Measurements from ENCODE around the gene AMBP. TPM values are rescaled to one million over a fixed set of nuclear protein-coding genes. Genes with fewer than 3 reads are reported as not detected.

AMBP gene
- total RNA-seq, 5 donors from 2014 or later (not counting 1 experiment from before 2014, with no cell fraction given): 2.2 to 3.3 (median 3.0) TPM; not detected in 2

DNA sequence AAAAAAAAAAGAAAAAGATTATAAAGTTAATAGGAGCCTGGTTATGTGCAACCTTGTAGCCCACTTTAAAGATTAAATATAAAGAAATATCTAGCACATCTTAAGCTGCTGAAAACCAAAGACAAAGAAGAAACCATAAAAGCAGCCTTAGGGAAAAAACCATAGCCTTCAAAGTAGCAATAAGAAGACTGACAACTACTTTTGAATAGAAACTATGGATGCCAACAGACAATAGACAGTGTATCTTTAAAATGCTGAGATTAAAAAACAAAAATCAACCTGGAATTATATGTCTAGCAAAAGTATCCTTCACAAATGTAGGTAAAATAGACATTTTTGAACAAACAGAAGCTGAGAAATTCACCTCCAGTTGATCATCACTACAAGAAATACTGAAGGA lies 24.4 kb upstream of the AMBP start:
- H3K36me3 ChIP-seq (ENCODE audit: control insufficient read depth in 2 of 2, extremely low read depth in 1 of 2, insufficient read depth in 1 of 2, low read length in 1 of 2): no peaks in the 10 kb centered on the region
- peaks cover 0 to 22% of the 10 kb centered on the region in 2 experiments for H3K27me3 ChIP-seq (replicated peaks in 1 of 2; ENCODE audit: control insufficient read depth in 2 of 2, extremely low read depth in 1 of 2, insufficient read depth in 2 of 2, low read length in 1 of 2)
- Mint-ChIP-seq H3K4me1 (peaks cover 0 to 5% (median 3%) of the 10 kb centered on the region in 3 donors), H3K27ac (no peak overlapping the region), H3K4me3 (no peak overlapping the region), H3K27me3 (peaks cover 15 to 23% of the 10 kb centered on the region in 2 donors), H3K36me3 (peaks cover 3% of the 10 kb centered on the region), H3K9me3 (peaks cover 0 to 8% (median 3%) of the 10 kb centered on the region in 3 donors)
- ATAC-seq (replicated peaks in 1 of 4): no peak
- H3K27ac ChIP-seq (ENCODE audit: low read length): no peak overlapping the region
- DNase-seq: no peak
- H3K4me3 ChIP-seq (ENCODE audit: control insufficient read depth in 1 of 2, extremely low read depth in 1 of 2, low read length in 1 of 2): no peak overlapping the region
- peaks cover 0 to 4% of the 10 kb centered on the region in 2 experiments for H3K4me1 ChIP-seq (ENCODE audit: control insufficient read depth in 1 of 2, extremely low read depth in 1 of 2, insufficient read depth in 2 of 2, low read length in 2 of 2)
- CTCF ChIA-PET: interaction anchor here in 1 of 2 donors (0.7 kb wide), 1 partner anchor 20 kb away, joined by 4 read pairs; no protein-coding TSS in a partner anchor
- POLR2A ChIA-PET: no interaction called here
- no peaks in the 10 kb centered on the region for H3K9me3 ChIP-seq

DNA sequence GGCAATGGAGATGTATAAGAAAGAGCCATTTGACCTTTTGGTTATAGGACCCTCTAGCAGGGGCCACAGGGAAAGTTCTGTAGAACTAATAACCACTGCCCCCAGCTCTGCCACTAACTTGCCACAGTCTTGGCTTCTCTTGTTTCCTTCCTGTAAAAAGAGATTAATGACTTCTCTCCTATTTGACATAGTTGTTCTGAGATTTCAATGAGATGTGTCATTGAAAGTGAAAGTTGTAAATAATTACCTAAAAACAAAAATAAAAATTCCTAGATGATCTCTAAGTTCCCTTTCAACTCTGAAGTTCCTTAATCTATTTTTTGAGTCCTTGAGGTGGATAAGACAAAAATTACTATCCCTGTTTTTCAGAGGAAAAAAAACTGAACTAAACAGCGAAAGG lies 22.4 kb upstream of the AMBP start:
- CTCF ChIA-PET: no interaction called here
- POLR2A ChIA-PET: no interaction called here
- Histone ChIP-seq H3K27ac (ENCODE audit: low read length) (no peak overlapping the region), H3K9me3 (no peaks in the 10 kb centered on the region), H3K27me3 (replicated peaks in 1 of 2; ENCODE audit: control insufficient read depth in 2 of 2, extremely low read depth in 1 of 2, insufficient read depth in 2 of 2, low read length in 1 of 2) (peaks cover 4 to 41% of the 10 kb centered on the region in 2 experiments), H3K4me1 (ENCODE audit: control insufficient read depth in 1 of 2, extremely low read depth in 1 of 2, insufficient read depth in 2 of 2, low read length in 2 of 2) (peaks cover 0 to 5% of the 10 kb centered on the region in 2 experiments), H3K4me3 (ENCODE audit: control insufficient read depth in 1 of 2, extremely low read depth in 1 of 2, low read length in 1 of 2) (no peak overlapping the region), H3K36me3 (ENCODE audit: control insufficient read depth in 2 of 2, extremely low read depth in 1 of 2, insufficient read depth in 1 of 2, low read length in 1 of 2) (no peaks in the 10 kb centered on the region)
- H3K27me3 Mint-ChIP-seq: peaks cover 29 to 42% of the 10 kb centered on the region in 2 donors
- no peak for DNase-seq
- ATAC-seq (replicated peaks in 1 of 4): no peak
- peaks cover 3% of the 10 kb centered on the region for H3K36me3 Mint-ChIP-seq
- 67% methylated on average over 1 of the region's 1 CpG for WGBS (ENCODE audit: insufficient coverage)
- no peak overlapping the region for H3K4me3 Mint-ChIP-seq
- H3K4me1 Mint-ChIP-seq: peaks cover 11 to 16% (median 12%) of the 10 kb centered on the region in 3 donors
- peaks cover 0 to 8% (median 3%) of the 10 kb centered on the region in 3 donors for H3K9me3 Mint-ChIP-seq
- no peak overlapping the region for H3K27ac Mint-ChIP-seq

DNA sequence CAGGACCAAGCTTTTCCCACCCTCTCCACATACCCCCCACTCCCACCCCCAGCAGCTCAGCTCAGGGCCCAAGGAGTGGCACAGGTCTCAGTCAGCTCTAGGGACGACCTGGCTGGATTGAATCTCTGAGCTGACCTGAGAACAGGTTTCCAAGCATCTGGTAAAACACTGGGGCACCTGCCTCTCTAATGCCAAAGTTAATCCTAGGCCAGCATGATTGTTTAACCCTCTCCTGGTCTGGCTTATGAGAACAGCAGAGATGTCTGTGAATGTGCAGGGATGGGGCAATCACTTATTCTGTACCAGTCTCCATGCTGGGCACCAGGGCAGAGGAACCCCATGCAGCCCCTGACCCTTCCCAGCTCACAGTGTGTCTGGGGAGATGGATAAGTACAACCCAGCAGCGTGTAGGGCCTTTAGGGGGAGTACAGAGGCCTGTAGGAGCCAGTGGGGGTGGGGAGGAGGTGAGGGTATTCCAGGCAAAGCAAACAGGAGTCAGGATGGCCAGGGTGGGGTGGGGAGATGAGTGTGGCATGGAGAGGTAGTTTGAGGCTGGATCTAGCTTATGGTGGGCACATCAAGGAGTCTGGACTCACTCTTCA lies 21.7 kb upstream of the AMBP start:
- DNase-seq: no peak
- peaks cover 37 to 50% of the 10 kb centered on the region in 2 donors for H3K27me3 Mint-ChIP-seq
- H3K9me3 Mint-ChIP-seq: peaks cover 0 to 8% (median 3%) of the 10 kb centered on the region in 3 donors
- POLR2A ChIA-PET: no interaction called here
- H3K4me3 Mint-ChIP-seq: peak overlapping the region in 1 of 3 donors; percentile 56
- Histone ChIP-seq H3K9me3 (no peaks in the 10 kb centered on the region), H3K27ac (ENCODE audit: low read length) (no peak overlapping the region), H3K4me1 (ENCODE audit: control insufficient read depth in 1 of 2, extremely low read depth in 1 of 2, insufficient read depth in 2 of 2, low read length in 2 of 2) (peaks cover 0 to 5% of the 10 kb centered on the region in 2 experiments), H3K27me3 (replicated peaks in 1 of 2; ENCODE audit: control insufficient read depth in 2 of 2, extremely low read depth in 1 of 2, insufficient read depth in 2 of 2, low read length in 1 of 2) (peaks cover 4 to 49% of the 10 kb centered on the region in 2 experiments), H3K4me3 (ENCODE audit: control insufficient read depth in 1 of 2, extremely low read depth in 1 of 2, low read length in 1 of 2) (no peak overlapping the region), H3K36me3 (ENCODE audit: control insufficient read depth in 2 of 2, extremely low read depth in 1 of 2, insufficient read depth in 1 of 2, low read length in 1 of 2) (no peaks in the 10 kb centered on the region)
- peaks cover 3% of the 10 kb centered on the region for H3K36me3 Mint-ChIP-seq
- 100% methylated on average over 1 of the region's 2 CpGs for WGBS (ENCODE audit: insufficient coverage)
- peaks cover 11 to 16% (median 12%) of the 10 kb centered on the region in 3 donors for H3K4me1 Mint-ChIP-seq
- no peak for ATAC-seq (replicated peaks in 1 of 4)
- CTCF ChIA-PET: no interaction called here
- H3K27ac Mint-ChIP-seq: no peak overlapping the region

DNA sequence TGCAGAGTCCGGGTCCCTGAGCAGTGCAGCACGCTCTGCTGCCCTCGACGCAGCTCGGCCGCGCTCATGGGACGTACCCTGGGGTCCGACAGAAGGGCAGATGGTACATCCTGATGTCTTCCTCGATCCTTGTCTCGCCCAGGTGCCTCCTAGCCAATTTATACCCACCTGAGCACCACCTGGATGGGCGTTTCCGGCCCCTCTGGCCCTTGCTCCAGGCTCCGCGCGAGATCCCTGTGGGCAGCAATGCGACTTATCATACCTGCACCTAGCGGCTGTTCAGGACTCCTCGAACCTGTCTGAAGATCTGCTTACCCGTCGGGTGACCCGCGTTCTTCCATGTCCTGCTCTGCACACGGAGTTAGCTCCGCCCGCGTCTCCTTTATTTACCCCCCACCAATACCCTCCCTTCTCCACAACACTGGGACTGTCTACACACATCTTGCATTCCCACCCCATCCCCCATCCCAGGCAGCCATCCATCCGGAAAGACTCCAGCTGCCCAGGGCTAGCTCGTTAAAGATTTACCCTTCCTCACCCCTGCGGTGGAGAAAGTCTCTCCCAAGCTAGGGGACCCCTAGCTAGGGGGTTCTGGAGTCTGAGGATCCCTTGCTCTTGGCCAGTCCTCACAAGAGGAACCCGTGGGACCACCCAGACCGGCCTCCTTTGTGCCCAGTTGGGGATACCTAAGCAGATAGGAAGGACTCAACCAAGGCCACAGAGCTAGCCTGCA lies 21.0 kb upstream of the AMBP start, which contains the start of gene KIF12:
Gene KIF12 (minus strand): TSS at position 357 of the 733 bp plus-strand sequence. CDS start 16 bp downstream, at position 341.
- no peak for DNase-seq
- CTCF ChIA-PET: no interaction called here
- Mint-ChIP-seq H3K9me3 (peaks cover 0 to 8% (median 3%) of the 10 kb centered on the region in 3 donors), H3K36me3 (peaks cover 3% of the 10 kb centered on the region), H3K4me1 (peaks cover 11 to 16% (median 12%) of the 10 kb centered on the region in 3 donors), H3K27me3 (peaks cover 40 to 54% of the 10 kb centered on the region in 2 donors), H3K4me3 (peak within 1 kb of the TSS in 2 of 3 donors; percentile 46 to 71), H3K27ac (no peak within 1 kb of the TSS)
- peaks cover 4 to 55% of the 10 kb centered on the region in 2 experiments for H3K27me3 ChIP-seq (replicated peaks in 1 of 2; ENCODE audit: control insufficient read depth in 2 of 2, extremely low read depth in 1 of 2, insufficient read depth in 2 of 2, low read length in 1 of 2)
- H3K9me3 ChIP-seq: no peaks in the 10 kb centered on the region
- no peak for ATAC-seq (replicated peaks in 1 of 4)
- no peaks in the 10 kb centered on the region for H3K36me3 ChIP-seq (ENCODE audit: control insufficient read depth in 2 of 2, extremely low read depth in 1 of 2, insufficient read depth in 1 of 2, low read length in 1 of 2)
- POLR2A ChIA-PET: no interaction called here
- no peak within 1 kb of the TSS for H3K4me3 ChIP-seq (ENCODE audit: control insufficient read depth in 1 of 2, extremely low read depth in 1 of 2, low read length in 1 of 2)
- no peak within 1 kb of the TSS for H3K27ac ChIP-seq (ENCODE audit: low read length)
- WGBS (ENCODE audit: insufficient coverage): 69% methylated on average over 28 of the region's 32 CpGs
- peaks cover 0 to 5% of the 10 kb centered on the region in 2 experiments for H3K4me1 ChIP-seq (ENCODE audit: control insufficient read depth in 1 of 2, extremely low read depth in 1 of 2, insufficient read depth in 2 of 2, low read length in 2 of 2)

DNA sequence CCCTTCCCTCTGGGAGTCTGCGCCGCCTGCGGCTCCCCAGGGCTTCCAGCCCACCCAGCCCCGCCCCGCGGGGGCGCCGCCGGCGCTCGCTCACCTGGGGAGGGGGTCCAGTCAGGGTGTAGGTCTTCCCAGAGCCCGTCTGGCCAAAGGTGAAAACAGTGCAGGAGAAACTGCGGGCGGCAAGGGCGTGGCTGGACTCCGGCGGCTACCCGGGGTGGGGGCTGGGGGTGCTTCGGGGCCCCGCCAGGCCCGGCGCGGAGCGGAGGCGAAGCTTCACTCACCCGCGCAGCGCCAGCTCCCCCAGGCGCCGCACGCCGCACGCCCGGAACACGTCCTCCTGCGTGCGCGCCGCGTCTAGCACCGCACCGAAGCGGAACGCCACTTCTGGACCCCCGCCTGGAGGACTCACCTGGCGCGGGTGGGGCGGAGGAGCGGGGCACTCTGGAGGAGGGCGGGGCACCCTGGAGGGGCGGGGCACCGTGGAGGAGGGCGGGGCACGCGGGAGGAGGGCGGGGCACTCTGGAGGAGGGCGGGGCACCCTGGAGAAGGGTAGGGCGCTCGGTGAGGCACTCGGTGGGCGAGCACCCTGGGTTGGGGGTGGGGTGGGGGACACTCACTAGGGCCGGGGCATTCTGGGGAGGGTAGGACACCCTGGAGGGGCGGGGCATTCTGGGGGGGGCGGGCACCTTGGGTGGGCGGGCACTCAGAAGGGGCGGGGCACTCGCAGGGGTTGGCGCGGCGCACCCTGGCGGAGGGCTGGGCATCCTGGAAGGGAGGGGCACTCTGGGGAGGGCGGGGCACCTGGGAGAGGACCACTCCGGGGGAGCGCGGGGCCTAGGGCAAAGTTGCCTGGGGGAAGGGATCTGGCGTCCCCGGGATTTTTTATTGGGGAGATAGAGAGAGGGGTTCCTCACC lies 20.2 kb upstream of the AMBP start:
- Mint-ChIP-seq H3K27me3 (peaks cover 38 to 60% of the 10 kb centered on the region in 2 donors), H3K9me3 (peaks cover 0 to 8% (median 3%) of the 10 kb centered on the region in 3 donors), H3K36me3 (peaks cover 3% of the 10 kb centered on the region), H3K4me3 (peak overlapping the region in 1 of 3 donors; percentile 71), H3K4me1 (peaks cover 11 to 16% (median 12%) of the 10 kb centered on the region in 3 donors), H3K27ac (no peak overlapping the region)
- Histone ChIP-seq H3K4me3 (ENCODE audit: control insufficient read depth in 1 of 2, extremely low read depth in 1 of 2, low read length in 1 of 2) (no peak overlapping the region), H3K4me1 (ENCODE audit: control insufficient read depth in 1 of 2, extremely low read depth in 1 of 2, insufficient read depth in 2 of 2, low read length in 2 of 2) (peaks cover 0 to 5% of the 10 kb centered on the region in 2 experiments), H3K27me3 (replicated peaks in 1 of 2; ENCODE audit: control insufficient read depth in 2 of 2, extremely low read depth in 1 of 2, insufficient read depth in 2 of 2, low read length in 1 of 2) (peaks cover 4 to 60% of the 10 kb centered on the region in 2 experiments), H3K9me3 (no peaks in the 10 kb centered on the region), H3K36me3 (ENCODE audit: control insufficient read depth in 2 of 2, extremely low read depth in 1 of 2, insufficient read depth in 1 of 2, low read length in 1 of 2) (no peaks in the 10 kb centered on the region), H3K27ac (ENCODE audit: low read length) (no peak overlapping the region)
- POLR2A ChIA-PET: no interaction called here
- CTCF ChIA-PET: no interaction called here
- WGBS (ENCODE audit: insufficient coverage): 8% methylated on average over 61 of the region's 77 CpGs
- ATAC-seq (replicated peaks in 1 of 4): peak; percentile 42 to 75 (median 56)
- DNase-seq: peak in 12 of 35 experiments; percentile 8 to 32 (median 18)

DNA sequence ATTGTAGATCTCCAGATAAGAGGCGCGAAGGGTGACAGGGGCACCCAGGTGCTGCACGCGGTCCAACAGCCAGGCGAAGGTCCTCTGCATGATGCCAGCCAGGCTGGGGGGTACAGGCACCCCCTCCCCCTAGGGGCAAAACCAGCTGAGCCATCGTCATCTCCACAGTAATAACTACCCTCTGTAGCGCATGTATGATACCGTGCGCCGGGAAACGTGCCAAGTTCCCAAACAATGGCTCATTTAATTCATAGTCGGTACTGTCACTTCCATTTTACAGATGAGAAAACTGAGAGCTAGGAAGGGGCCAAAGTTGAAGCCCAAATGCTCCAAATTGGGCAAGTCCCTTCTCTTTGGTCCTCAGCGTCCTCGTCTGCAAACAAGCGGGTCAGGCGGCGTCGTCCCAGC lies 19.5 kb upstream of the AMBP start:
- Histone ChIP-seq H3K4me3 (ENCODE audit: control insufficient read depth in 1 of 2, extremely low read depth in 1 of 2, low read length in 1 of 2) (no peak overlapping the region), H3K27ac (ENCODE audit: low read length) (no peak overlapping the region), H3K4me1 (ENCODE audit: control insufficient read depth in 1 of 2, extremely low read depth in 1 of 2, insufficient read depth in 2 of 2, low read length in 2 of 2) (peaks cover 0 to 5% of the 10 kb centered on the region in 2 experiments), H3K36me3 (ENCODE audit: control insufficient read depth in 2 of 2, extremely low read depth in 1 of 2, insufficient read depth in 1 of 2, low read length in 1 of 2) (no peaks in the 10 kb centered on the region), H3K9me3 (no peaks in the 10 kb centered on the region), H3K27me3 (replicated peaks in 1 of 2; ENCODE audit: control insufficient read depth in 2 of 2, extremely low read depth in 1 of 2, insufficient read depth in 2 of 2, low read length in 1 of 2) (peaks cover 4 to 66% of the 10 kb centered on the region in 2 experiments)
- Mint-ChIP-seq H3K27me3 (peaks cover 37 to 61% of the 10 kb centered on the region in 2 donors), H3K9me3 (peaks cover 0 to 7% (median 3%) of the 10 kb centered on the region in 3 donors), H3K36me3 (peaks cover 3% of the 10 kb centered on the region), H3K4me1 (peaks cover 11 to 16% (median 12%) of the 10 kb centered on the region in 3 donors), H3K27ac (no peak overlapping the region), H3K4me3 (peak overlapping the region; percentile 43 to 71 (median 61))
- no peak for DNase-seq
- POLR2A ChIA-PET: no interaction called here
- CTCF ChIA-PET: no interaction called here
- ATAC-seq (replicated peaks in 1 of 4): no peak
- WGBS (ENCODE audit: insufficient coverage): 33% methylated on average over 15 of the region's 18 CpGs

All from T-cell (primary cell).